Endothelial cell of umbilical vein (primary cell): ENCODE data around the gene OCA2. TPM values are rescaled to one million over a fixed set of nuclear protein-coding genes. Genes with fewer than 3 reads are reported as not detected.

ENCODE experiments used
- BruUV-seq: library from RNA; stranded (reverse); fragments of 400-500 nt; replicated peaks from 2 replicates; lab custom pipeline; 2021; lab: Mats Ljungman, UMichigan
- CTCF ChIA-PET: fragments of 300-600, 350-600 bp; sonication (Branson Sonifier 250); formaldehyde crosslinking; loops from one replicate; lab custom pipeline; 2021; ENCODE audit warnings: antibody characterized with exemption, inconsistent platforms; lab: Charles Lee
- POLR2A ChIA-PET: fragments of 300-600, 350-600 bp; sonication (Branson Sonifier 250); formaldehyde crosslinking; loops from one replicate; lab custom pipeline; 2021; ENCODE audit warnings: antibody characterized with exemption, inconsistent platforms; lab: Charles Lee
- DNase-seq: peaks from one replicate; pipeline ENCODE4 v3.0.0-alpha.2; 2011; ENCODE audit warnings: low read depth, low spot score
- FAIRE-seq: peaks from 2 replicates; lab custom pipeline; 2011; peaks lifted over from hg19 to GRCh38; lab: Jason Lieb, UNC
- H2AFZ ChIP-seq: 2 replicates; pipeline ENCODE4 v1.6.0; 2012; ENCODE audit warnings: low read depth, low read length, control low read depth, inconsistent platforms
- H3K27ac ChIP-seq: 2 replicates; pipeline ENCODE4 v1.5.1; 2011; ENCODE audit warnings: low read depth, mild to moderate bottlenecking, control low read depth, low read length, moderate library complexity; ENCODE audit not compliant: insufficient read depth
- H3K27me3 ChIP-seq, 2 experiments: 2 replicates each; pipeline versions ENCODE4 v1.6.0 to v1.6.1; 2011; ENCODE audit warnings: low read length in 2 of 2, mixed read lengths in 1 of 2; ENCODE audit not compliant: control insufficient read depth in 2 of 2, insufficient read depth in 2 of 2
- H3K36me3 ChIP-seq, 2 experiments: 2 replicates in 1 of 2; 3 replicates in 1 of 2; pipeline ENCODE4 v1.5.1; 2011; ENCODE audit warnings: low read length in 2 of 2, mild to moderate bottlenecking in 1 of 2, moderate library complexity in 1 of 2; ENCODE audit not compliant: control insufficient read depth in 2 of 2, insufficient read depth in 2 of 2; ENCODE audit errors: extremely low read depth in 1 of 2
- H3K4me1 ChIP-seq: 3 replicates; pipeline ENCODE4 v1.5.1; 2011; ENCODE audit warnings: mild to moderate bottlenecking, low read length; ENCODE audit not compliant: control insufficient read depth, insufficient read depth; ENCODE audit errors: extremely low read depth
- H3K4me2 ChIP-seq: 2 replicates; pipeline ENCODE4 v1.6.1; 2011; ENCODE audit warnings: low read length, control low read depth, mixed read lengths; ENCODE audit not compliant: insufficient read depth
- H3K4me3 ChIP-seq, 3 experiments: fragments of 200-600 bp in 1 of 3; sonication (generic), shearing (Covaris generic) in 1 of 3; replicated peaks in 1 of 3; 2 replicates each; pipeline ENCODE4 v1.5.1; 2011 to 2016; ENCODE audit warnings: control low read depth in 3 of 3, low read length in 3 of 3, mild to moderate bottlenecking in 2 of 3, inconsistent platforms in 1 of 3, low read depth in 1 of 3, moderate library complexity in 1 of 3; ENCODE audit not compliant: insufficient read depth in 1 of 3
- H3K79me2 ChIP-seq: 2 replicates; pipeline ENCODE4 v1.6.0; 2012; ENCODE audit warnings: low read length, inconsistent platforms; ENCODE audit not compliant: control insufficient read depth, insufficient read depth
- H3K9ac ChIP-seq: replicated peaks from 2 replicates; pipeline ENCODE3; 2011; ENCODE audit warnings: low read length, control low read depth; ENCODE audit not compliant: insufficient read depth; ENCODE audit errors: extremely low read depth
- H3K9me1 ChIP-seq: replicated peaks from 3 replicates; pipeline ENCODE4 v1.6.0; 2011; ENCODE audit warnings: mild to moderate bottlenecking, low read length; ENCODE audit not compliant: control insufficient read depth, insufficient read depth; ENCODE audit errors: extremely low read depth
- H3K9me3 ChIP-seq: replicated peaks from 2 replicates; pipeline ENCODE4 v1.5.1; 2012; ENCODE audit warnings: low read length, inconsistent platforms; ENCODE audit not compliant: control insufficient read depth, insufficient read depth
- H4K20me1 ChIP-seq: replicated peaks from 2 replicates; pipeline ENCODE3; 2011; ENCODE audit warnings: mild to moderate bottlenecking, low read length; ENCODE audit not compliant: control insufficient read depth, insufficient read depth; ENCODE audit errors: extremely low read depth
- CTCF ChIP-seq, 2 donors: IDR thresholded peaks; 1 replicate in 1 of 2; 2 replicates in 1 of 2; pipeline ENCODE4 v1.5.1; 2011; ENCODE audit warnings: low read length in 2 of 2, mild to moderate bottlenecking in 2 of 2, moderate library complexity in 2 of 2, control low read depth in 1 of 2, inconsistent platforms in 1 of 2, low read depth in 1 of 2; ENCODE audit not compliant: insufficient read depth in 1 of 2; ENCODE audit errors: extremely low read depth in 1 of 2
- EZH2 ChIP-seq: IDR thresholded peaks from 2 replicates; pipeline ENCODE4 v1.6.1; 2012; ENCODE audit warnings: borderline replicate concordance, low read depth, mild to moderate bottlenecking, moderate library complexity, low read length, inconsistent platforms; ENCODE audit not compliant: severe bottlenecking
- FOS ChIP-seq: IDR thresholded peaks from 2 replicates; pipeline ENCODE4 v1.6.1; 2011; ENCODE audit warnings: mild to moderate bottlenecking, low read length, moderate library complexity, borderline replicate concordance; ENCODE audit not compliant: insufficient read depth
- GATA2 ChIP-seq: IDR thresholded peaks from 2 replicates; pipeline ENCODE4 v1.7.0; 2011; ENCODE audit warnings: low read depth, mild to moderate bottlenecking, moderate library complexity, mixed read lengths, low read length; ENCODE audit not compliant: insufficient read length, insufficient read depth
- JUN ChIP-seq: IDR thresholded peaks from 2 replicates; pipeline ENCODE4 v1.6.1; 2011; ENCODE audit warnings: borderline replicate concordance, low read depth; ENCODE audit not compliant: insufficient read length, insufficient read depth
- MAX ChIP-seq: IDR thresholded peaks from 2 replicates; pipeline ENCODE4 v1.6.1; 2011; ENCODE audit not compliant: insufficient read depth, insufficient read length
- MYC ChIP-seq: IDR thresholded peaks from one replicate; pipeline ENCODE4 v1.6.1; 2011; ENCODE audit warnings: mild to moderate bottlenecking, low read depth, low read length
- POLR2A ChIP-seq: IDR thresholded peaks from 2 replicates; pipeline ENCODE4 v1.6.1; 2012; ENCODE audit warnings: low read depth, mild to moderate bottlenecking, control low read depth, low read length
- POLR2AphosphoS5 ChIP-seq: IDR thresholded peaks from 2 replicates; pipeline ENCODE4 v1.6.1; 2012; ENCODE audit warnings: low read depth, mild to moderate bottlenecking, control low read depth, low read length, moderate library complexity; ENCODE audit not compliant: insufficient read depth
- dilution Hi-C: fragments of 300-500 bp; cut with MboI; formaldehyde crosslinking; loops from one replicate; pipeline ENCODE4 v1.15.0; 2019; ENCODE audit warnings: low sequenced_read_pairs; ENCODE audit not compliant: extremely low pct_ligation_motif_present
- intact Hi-C: fragments of 100-400 bp; cut with micrococcal nuclease; formaldehyde crosslinking; loops from one replicate; pipeline ENCODE4 v1.10.0; 2022
- polyA plus RNA-seq, 4 experiments: library from polyadenylated mRNA; depleted of rRNA in 3 of 4; stranded (reverse) in 3 of 4; unstranded in 1 of 4; fragments of >200 nt; gene quantifications; 2 replicates each; pipeline versions ENCODE4 v1.2.1 to v1.2.3, GENCODE V29; 2011 to 2012; ENCODE audit warnings: missing spikeins in 1 of 4
- total RNA-seq: library from RNA; stranded (reverse); gene quantifications from 2 replicates; pipeline ENCODE4 v1.2.3, GENCODE V29; 2021

The OCA2 gene
- total and polyA plus RNA-seq, 2 donors (not counting 3 experiments of a cell fraction or from before 2014, with no cell fraction given) = not detected

GRCh38 chr15:27846722-27847395 lies 252.3 kb downstream of the OCA2 start:
- no peak for TF ChIP-seq MAX
- TF ChIP-seq CTCF (IDR thresholded peaks at IDR 0.05; ENCODE audit: extremely low read depth in 1 of 2, insufficient read depth in 1 of 2, low read depth in 1 of 2, low read length in 2 of 2) = no peak
- no peak for TF ChIP-seq EZH2
- no peak for TF ChIP-seq JUN
- no peak for TF ChIP-seq FOS
- TF ChIP-seq MYC = no peak
- no peak for TF ChIP-seq GATA2
- no peak for TF ChIP-seq POLR2AphosphoS5
- no peak for TF ChIP-seq POLR2A
- H3K9me1 ChIP-seq = no peaks in the 10 kb centered on the region
- no peak for DNase-seq
- FAIRE-seq = no peak
- no peaks in the 10 kb centered on the region for H3K79me2 ChIP-seq
- H3K9ac ChIP-seq = no peak overlapping the region
- no peaks in the 10 kb centered on the region for H4K20me1 ChIP-seq
- H3K9me3 ChIP-seq = peaks cover 7% of the 10 kb centered on the region
- CTCF ChIA-PET = no interaction called here
- POLR2A ChIA-PET = no interaction called here
- H2AFZ ChIP-seq = no peak overlapping the region
- intact Hi-C loops = no loop called here
- H3K4me1 ChIP-seq = no peaks in the 10 kb centered on the region
- no peak overlapping the region for H3K27ac ChIP-seq
- dilution Hi-C loops = no loop called here
- no peaks in the 10 kb centered on the region for H3K36me3 ChIP-seq
- BruUV-seq = no TSS peak
- H3K4me2 ChIP-seq = no peak overlapping the region
- no peaks in the 10 kb centered on the region for H3K27me3 ChIP-seq
- H3K4me3 ChIP-seq = no peak overlapping the region
